ENCODE results near the gene SUPT6H. TPM values are rescaled to one million over a fixed set of nuclear protein-coding genes. Genes with fewer than 3 reads are reported as not detected.
A peak's percentile ranks its signal among the peaks of the same experiment; 100 is the strongest.

SUPT6H gene
- total RNA-seq, 3 donors from 2014 or later (not counting 1 experiment from before 2014, with no cell fraction given): 170 to 184 (median 177) TPM

DNA sequence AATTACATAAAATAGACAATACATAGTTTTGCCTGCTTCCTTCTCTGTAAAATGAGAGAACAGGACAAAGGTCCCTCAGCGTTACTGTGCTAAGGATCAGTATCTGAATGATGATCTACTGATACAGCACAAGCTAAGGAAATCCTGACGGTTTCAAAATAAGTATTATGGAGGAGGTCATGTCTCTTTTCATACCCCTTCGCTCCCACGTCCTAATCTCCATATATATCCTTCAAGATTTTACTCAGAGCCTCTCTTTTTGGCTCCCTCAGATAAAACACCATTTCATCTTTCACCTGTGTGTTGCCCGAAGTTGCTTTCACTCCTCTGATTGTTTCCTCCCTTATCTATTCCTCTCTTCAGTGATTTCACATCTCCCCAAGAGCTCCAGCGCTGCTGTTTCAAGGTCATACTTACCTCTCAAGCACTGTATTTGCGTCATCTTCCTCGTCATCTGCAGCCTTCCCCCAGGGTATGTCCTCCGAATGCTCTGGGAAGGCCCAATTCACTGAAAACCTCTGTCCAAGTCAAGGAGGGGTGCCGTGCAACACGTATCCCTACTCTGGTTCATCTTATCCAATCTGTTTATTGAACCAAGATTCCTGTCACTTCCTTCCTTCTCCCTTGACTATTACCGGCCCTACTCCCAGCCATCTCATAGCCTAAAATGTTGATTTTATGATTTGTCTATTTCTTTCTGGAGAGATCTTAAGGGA, 15.8 kb upstream of the SUPT6H start:
- Mint-ChIP-seq H3K4me3 (peak overlapping the region; percentile 98), H3K27ac (peak overlapping the region; percentile 92 to 98), H3K9me3 (no peaks in the 10 kb centered on the region), H3K36me3 (no peaks in the 10 kb centered on the region), H3K4me1 (peaks cover 36 to 38% of the 10 kb centered on the region in 2 donors), H3K27me3 (ENCODE audit: low read depth in 2 of 2) (no peaks in the 10 kb centered on the region)
- intact Hi-C loops (cut with micrococcal nuclease): loop anchor here (1.0 to 5.0 kb wide), 3 partner anchors 15 to 256 kb away; partner anchors contain the start of genes DHRS13 and SDF2
- no peaks in the 10 kb centered on the region for H3K27me3 ChIP-seq (ENCODE audit: control insufficient read depth, insufficient read depth, low read length)
- H3K4me1 ChIP-seq (ENCODE audit: control insufficient read depth, insufficient read depth, low read length): peaks cover 36% of the 10 kb centered on the region
- H3K9me3 ChIP-seq (ENCODE audit: control insufficient read depth, insufficient read depth, low read length): no peaks in the 10 kb centered on the region
- H3K36me3 ChIP-seq (ENCODE audit: control insufficient read depth, insufficient read depth, low read length): peaks cover 30% of the 10 kb centered on the region
- peak in 1 of 2 donors; percentile 39 for DNase-seq
- H3K4me3 ChIP-seq (ENCODE audit: low read length): no peak overlapping the region
- ATAC-seq: no peak
- H3K27ac ChIP-seq (ENCODE audit: low read length): peak overlapping the region; percentile 98
- WGBS (ENCODE audit: insufficient coverage): 82% methylated on average over 10 of the region's 12 CpGs
- TF ChIP-seq, protein P1, sequence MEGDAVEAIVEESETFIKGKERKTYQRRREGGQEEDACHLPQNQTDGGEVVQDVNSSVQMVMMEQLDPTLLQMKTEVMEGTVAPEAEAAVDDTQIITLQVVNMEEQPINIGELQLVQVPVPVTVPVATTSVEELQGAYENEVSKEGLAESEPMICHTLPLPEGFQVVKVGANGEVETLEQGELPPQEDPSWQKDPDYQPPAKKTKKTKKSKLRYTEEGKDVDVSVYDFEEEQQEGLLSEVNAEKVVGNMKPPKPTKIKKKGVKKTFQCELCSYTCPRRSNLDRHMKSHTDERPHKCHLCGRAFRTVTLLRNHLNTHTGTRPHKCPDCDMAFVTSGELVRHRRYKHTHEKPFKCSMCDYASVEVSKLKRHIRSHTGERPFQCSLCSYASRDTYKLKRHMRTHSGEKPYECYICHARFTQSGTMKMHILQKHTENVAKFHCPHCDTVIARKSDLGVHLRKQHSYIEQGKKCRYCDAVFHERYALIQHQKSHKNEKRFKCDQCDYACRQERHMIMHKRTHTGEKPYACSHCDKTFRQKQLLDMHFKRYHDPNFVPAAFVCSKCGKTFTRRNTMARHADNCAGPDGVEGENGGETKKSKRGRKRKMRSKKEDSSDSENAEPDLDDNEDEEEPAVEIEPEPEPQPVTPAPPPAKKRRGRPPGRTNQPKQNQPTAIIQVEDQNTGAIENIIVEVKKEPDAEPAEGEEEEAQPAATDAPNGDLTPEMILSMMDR (IDR thresholded peaks at IDR 0.05): no peak

DNA sequence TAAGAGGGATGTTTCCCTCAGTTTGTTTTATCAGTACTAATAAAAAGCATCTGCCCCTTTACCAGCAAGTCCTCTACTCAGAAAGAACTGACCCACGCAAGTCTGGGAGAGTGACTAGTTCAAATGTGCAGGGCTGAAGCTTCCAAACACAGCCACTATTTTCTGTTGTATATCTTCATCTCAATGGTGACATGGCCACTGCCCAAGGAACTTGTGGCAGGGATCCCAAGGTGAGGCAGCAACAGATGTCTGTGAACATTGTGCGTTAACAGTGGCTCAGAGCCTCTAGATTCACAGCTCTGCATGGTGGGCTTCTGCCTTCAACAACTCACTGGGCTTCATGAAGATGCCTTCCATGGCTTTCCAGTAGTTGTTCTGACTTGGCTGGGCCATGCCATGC, 13.3 kb upstream of the SUPT6H start:
- no peak overlapping the region for H3K27ac Mint-ChIP-seq
- peaks cover 30% of the 10 kb centered on the region for H3K36me3 ChIP-seq (ENCODE audit: control insufficient read depth, insufficient read depth, low read length)
- no peaks in the 10 kb centered on the region for H3K27me3 Mint-ChIP-seq (ENCODE audit: low read depth in 2 of 2)
- H3K9me3 Mint-ChIP-seq: no peaks in the 10 kb centered on the region
- intact Hi-C loops (cut with micrococcal nuclease): loop anchor here (5.0 kb wide), 1 partner anchor 254 kb away; the partner anchor contains the start of gene DHRS13
- ATAC-seq: no peak
- no peak for DNase-seq
- H3K4me1 ChIP-seq (ENCODE audit: control insufficient read depth, insufficient read depth, low read length): peaks cover 29% of the 10 kb centered on the region
- H3K4me1 Mint-ChIP-seq: peaks cover 25 to 26% of the 10 kb centered on the region in 2 donors
- no peak overlapping the region for H3K4me3 Mint-ChIP-seq
- H3K27me3 ChIP-seq (ENCODE audit: control insufficient read depth, insufficient read depth, low read length): no peaks in the 10 kb centered on the region
- TF ChIP-seq, protein P1 (IDR thresholded peaks at IDR 0.05): no peak
- 99% methylated on average over 2 of the region's 2 CpGs for WGBS (ENCODE audit: insufficient coverage)
- H3K9me3 ChIP-seq (ENCODE audit: control insufficient read depth, insufficient read depth, low read length): no peaks in the 10 kb centered on the region
- no peak overlapping the region for H3K27ac ChIP-seq (ENCODE audit: low read length)
- H3K4me3 ChIP-seq (ENCODE audit: low read length): no peak overlapping the region
- no peaks in the 10 kb centered on the region for H3K36me3 Mint-ChIP-seq

DNA sequence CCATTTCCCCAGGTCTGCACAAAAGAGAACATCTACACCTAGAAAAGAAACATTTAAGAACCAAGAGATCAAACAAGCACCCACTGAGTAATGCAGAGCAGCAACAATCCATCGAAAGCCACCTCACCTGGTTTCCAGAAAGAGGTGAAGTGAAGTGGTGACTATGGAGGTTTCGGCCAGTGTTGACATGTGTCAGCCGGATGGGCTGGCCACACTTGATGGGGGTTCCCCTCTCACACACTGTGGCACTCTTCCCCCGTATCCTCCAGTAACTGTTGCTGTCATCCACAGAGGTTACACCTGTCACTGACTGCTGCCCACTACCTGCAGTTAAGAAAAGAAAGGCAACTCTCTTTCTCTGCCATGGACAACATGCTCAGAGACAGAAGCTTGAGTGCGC, 6.8 kb upstream of the SUPT6H start:
- Histone ChIP-seq H3K27me3 (ENCODE audit: control insufficient read depth, insufficient read depth, low read length) (no peaks in the 10 kb centered on the region), H3K4me1 (ENCODE audit: control insufficient read depth, insufficient read depth, low read length) (no peaks in the 10 kb centered on the region), H3K9me3 (ENCODE audit: control insufficient read depth, insufficient read depth, low read length) (no peaks in the 10 kb centered on the region), H3K36me3 (ENCODE audit: control insufficient read depth, insufficient read depth, low read length) (peaks cover 26% of the 10 kb centered on the region), H3K27ac (ENCODE audit: low read length) (no peak overlapping the region), H3K4me3 (ENCODE audit: low read length) (no peak overlapping the region)
- intact Hi-C loops (cut with micrococcal nuclease): no loop called here
- WGBS (ENCODE audit: insufficient coverage): 99% methylated on average over 4 of the region's 5 CpGs
- peaks cover 5 to 15% of the 10 kb centered on the region in 2 donors for H3K4me1 Mint-ChIP-seq
- H3K9me3 Mint-ChIP-seq: no peaks in the 10 kb centered on the region
- DNase-seq (no peak), ATAC-seq (peak in 1 of 3 donors; percentile 20)
- no peaks in the 10 kb centered on the region for H3K36me3 Mint-ChIP-seq
- no peak overlapping the region for H3K4me3 Mint-ChIP-seq
- no peaks in the 10 kb centered on the region for H3K27me3 Mint-ChIP-seq (ENCODE audit: low read depth in 2 of 2)
- TF ChIP-seq, protein P1 (IDR thresholded peaks at IDR 0.05): no peak
- H3K27ac Mint-ChIP-seq: peak overlapping the region; percentile 2 to 35

Measured in natural killer cell (primary cell).